Fibroblast of the conjunctiva (primary cell): ENCODE data around the gene SGCE.

Source experiments
- DNase-seq: peaks from one replicate; pipeline ENCODE4 v3.0.0-alpha.2; 2010; ENCODE audit warnings: low read depth

Gene SGCE

GRCh38 chr7:94621120-94621519 is 34.8 kb downstream of the SGCE start:
- no peak for DNase-seq

GRCh38 chr7:94620703-94621118 is 35.2 kb downstream of the SGCE start:
- DNase-seq, result peak; percentile 89

GRCh38 chr7:94618126-94618525 is 37.8 kb downstream of the SGCE start:
- DNase-seq, result no peak

- no peak for DNase-seq
Observed at GRCh38 chr7:94616855-94617254, 39.1 kb downstream of the SGCE start.

- DNase-seq, result no peak
Observed at GRCh38 chr7:94615666-94616065, 40.3 kb downstream of the SGCE start.

- no peak for DNase-seq
Observed at GRCh38 chr7:94612661-94613060, 43.3 kb downstream of the SGCE start.

GRCh38 chr7:94612253-94612652 is 43.7 kb downstream of the SGCE start:
- no peak for DNase-seq

- DNase-seq, result no peak
Observed at GRCh38 chr7:94609561-94609960, 46.4 kb downstream of the SGCE start.

GRCh38 chr7:94605031-94605430 is 50.9 kb downstream of the SGCE start:
- no peak for DNase-seq

GRCh38 chr7:94602181-94602580 is 53.8 kb downstream of the SGCE start:
- DNase-seq, result no peak

GRCh38 chr7:94600267-94600666 is 55.7 kb downstream of the SGCE start:
- DNase-seq, result no peak

GRCh38 chr7:94595717-94596116 is 60.2 kb downstream of the SGCE start:
- DNase-seq, result no peak

- no peak for DNase-seq
Observed at GRCh38 chr7:94594882-94595281, 61.1 kb downstream of the SGCE start.

- no peak for DNase-seq
Observed at GRCh38 chr7:94591176-94591575, 64.8 kb downstream of the SGCE start.

- DNase-seq, result no peak
Observed at GRCh38 chr7:94590526-94591162, 65.3 kb downstream of the SGCE start.

GRCh38 chr7:94588075-94588474 is 67.9 kb downstream of the SGCE start:
- no peak for DNase-seq

GRCh38 chr7:94584113-94584512 is 71.8 kb downstream of the SGCE start:
- peak; percentile 53 for DNase-seq

- no peak for DNase-seq
Observed at GRCh38 chr7:94580601-94581000, 75.3 kb downstream of the SGCE start.

GRCh38 chr7:94579470-94579869 is 76.5 kb downstream of the SGCE start:
- no peak for DNase-seq

- DNase-seq, result no peak
Observed at GRCh38 chr7:94578614-94579013, 77.3 kb downstream of the SGCE start.

GRCh38 chr7:94577357-94577756 is 78.6 kb downstream of the SGCE start:
- DNase-seq, result no peak

GRCh38 chr7:94576316-94576715 is 79.6 kb downstream of the SGCE start:
- DNase-seq, result no peak

GRCh38 chr7:94575646-94576045 is 80.3 kb downstream of the SGCE start:
- DNase-seq, result no peak

GRCh38 chr7:94571816-94572215 is 84.1 kb downstream of the SGCE start:
- no peak for DNase-seq

- DNase-seq, result no peak
Observed at GRCh38 chr7:94567396-94567795, 88.5 kb downstream of the SGCE start.
